HepG2 (cell line): ENCODE results near the gene CRLF1. TPM values are rescaled to one million over a fixed set of nuclear protein-coding genes. Genes with fewer than 3 reads are reported as not detected.

ENCODE experiments used
- ATAC-seq: fragments of 200-7000 bp; cut with Tn5 transposase; 3 replicates; pipeline ENCODE4 v1.9.1; 2020; ENCODE audit warnings: mild to moderate bottlenecking, moderate library complexity
- BruUV-seq: library from RNA; stranded (reverse); fragments of 400-500 nt; replicated peaks from 2 replicates; lab custom pipeline; 2021; lab: Mats Ljungman, UMichigan
- CTCF ChIA-PET: fragments of 300-600 bp; formaldehyde crosslinking; extraction: SDS; loops from one replicate; lab custom pipeline; 2021; ENCODE audit warnings: low total read pairs, inconsistent platforms, low intra/inter-chr PET ratio; lab: Yijun Ruan, JAX
- POLR2A ChIA-PET: fragments of 350-600 bp; sonication (Branson Sonifier 250); formaldehyde crosslinking; loops from one replicate; lab custom pipeline; 2020; ENCODE audit warnings: antibody characterized with exemption, inconsistent platforms; lab: Yijun Ruan, JAX
- DNase-seq: peaks from one replicate; pipeline ENCODE4 v3.0.0-alpha.2; 2015; ENCODE audit warnings: low spot score
- FAIRE-seq: peaks from 3 replicates; lab custom pipeline; 2011; peaks lifted over from hg19 to GRCh38; lab: Jason Lieb, UNC
- H2AFZ ChIP-seq: one replicate; pipeline ENCODE4 v1.6.1; 2011; ENCODE audit warnings: low read length, inconsistent platforms
- H3K27ac ChIP-seq: fragments of 300-600 bp; 3 replicates; pipeline ENCODE4 v1.8.0; 2011; ENCODE audit warnings: mixed run types, mild to moderate bottlenecking, mixed read lengths, low read length, inconsistent platforms; ENCODE audit not compliant: insufficient read depth; ENCODE audit errors: extremely low read length
- H3K27me3 ChIP-seq, 2 experiments: fragments of 200-600 bp in 1 of 2; 2 replicates in 1 of 2; 3 replicates in 1 of 2; pipeline versions ENCODE4 v1.6.0 to v1.8.0; 2011; ENCODE audit warnings: low read length in 2 of 2, mild to moderate bottlenecking in 2 of 2, moderate library complexity in 2 of 2, inconsistent platforms in 1 of 2; ENCODE audit not compliant: insufficient read depth in 2 of 2, control insufficient read depth in 1 of 2
- H3K36me3 ChIP-seq, 2 experiments: fragments of 200-600 bp in 1 of 2; replicated peaks in 1 of 2; 2 replicates in 1 of 2; 3 replicates in 1 of 2; pipeline versions ENCODE4 v1.5.1 to v1.8.0; 2011; ENCODE audit warnings: low read length in 2 of 2, inconsistent platforms in 1 of 2; ENCODE audit not compliant: insufficient read depth in 2 of 2, control insufficient read depth in 1 of 2
- H3K4me1 ChIP-seq: 2 replicates; pipeline ENCODE4 v1.5.1; 2012; ENCODE audit warnings: low read length, inconsistent platforms; ENCODE audit not compliant: insufficient read depth
- H3K4me2 ChIP-seq: 2 replicates; pipeline ENCODE4 v1.6.0; 2011; ENCODE audit warnings: low read depth, low read length, inconsistent platforms
- H3K4me3 ChIP-seq, 3 experiments: fragments of 200-600 bp in 1 of 3; sonication (generic), shearing (Covaris generic) in 1 of 3; replicated peaks in 1 of 3; 2 replicates each; pipeline ENCODE4 v1.5.1; 2011 to 2016; ENCODE audit warnings: low read length in 3 of 3, inconsistent platforms in 2 of 3, low read depth in 2 of 3, mild to moderate bottlenecking in 2 of 3, control low read depth in 1 of 3, mixed read lengths in 1 of 3; ENCODE audit not compliant: insufficient read depth in 1 of 3
- H3K79me2 ChIP-seq: one replicate; pipeline ENCODE4 v1.6.1; 2011; ENCODE audit warnings: low read length, inconsistent platforms; ENCODE audit not compliant: insufficient read depth
- H3K9ac ChIP-seq: 2 replicates; pipeline ENCODE4 v1.6.0; 2011; ENCODE audit warnings: mild to moderate bottlenecking, low read depth, low read length, inconsistent platforms; ENCODE audit not compliant: insufficient read depth
- H3K9me3 ChIP-seq: 2 replicates; pipeline ENCODE4 v1.5.1; 2012; ENCODE audit warnings: mild to moderate bottlenecking, low read length
- H4K20me1 ChIP-seq: 2 replicates; pipeline ENCODE4 v1.6.0; 2011; ENCODE audit warnings: inconsistent platforms, mild to moderate bottlenecking, low read length, moderate library complexity; ENCODE audit not compliant: insufficient read depth
- NFYB ChIP-seq: sonication (generic); formaldehyde crosslinking; IDR thresholded peaks from 2 replicates; pipeline ENCODE4 v1.4.0; 2020; ENCODE audit warnings: missing genetic modification reagents
- PCBP2 ChIP-seq: fragments of 200-400 bp; formaldehyde crosslinking; optimal IDR thresholded peaks from 2 replicates; pipeline ENCODE3; 2018; ENCODE audit warnings: low read length, low read depth; ENCODE audit not compliant: poor library complexity, severe bottlenecking
- PHB2 ChIP-seq: fragments of 450-650 bp; IDR thresholded peaks from 2 replicates; pipeline ENCODE4 v1.6.1; 2018; ENCODE audit not compliant: partially characterized antibody
- ZNF12 ChIP-seq: sonication (generic); formaldehyde crosslinking; IDR thresholded peaks from 2 replicates; pipeline ENCODE4 v1.5.0; 2020; ENCODE audit warnings: missing genetic modification reagents
- ZNF557 ChIP-seq: sonication (generic); formaldehyde crosslinking; IDR thresholded peaks from 2 replicates; pipeline ENCODE4 v1.4.0; 2020; ENCODE audit warnings: missing genetic modification reagents
- ZNF816 ChIP-seq: sonication (generic); formaldehyde crosslinking; IDR thresholded peaks from 2 replicates; pipeline ENCODE4 v1.8.0; 2022; ENCODE audit warnings: missing genetic modification reagents, mild to moderate bottlenecking, borderline replicate concordance
- WGBS: methylation state at CpG from one replicate; pipeline ENCODE4 v1.1.6; 2017; ENCODE audit warnings: low lambda C conversion rate; 5-methylcytosine and 5-hydroxymethylcytosine counted together
- in situ Hi-C: cut with HindIII; loops from 2 replicates; pipeline ENCODE4 v1.10.0; 2017; ENCODE audit warnings: low pct_unique_long_range_greater_than_20kb; ENCODE audit not compliant: extremely low pct_ligation_motif_present
- intact Hi-C: fragments of 100-400 bp; cut with micrococcal nuclease; formaldehyde crosslinking; loops from one replicate; pipeline ENCODE4 v1.10.0; 2022; ENCODE audit not compliant: unreplicated experiment
- polyA plus RNA-seq, 8 experiments: library from polyadenylated mRNA; depleted of rRNA in 3 of 8; stranded (reverse) in 7 of 8; unstranded in 1 of 8; fragments of >200 nt; fragmentation: Illumina TruSeq in 4 of 8; extraction: Trizol in 4 of 8; gene quantifications; 2 replicates each; pipeline versions ENCODE4 v1.2.1 to v1.2.3, GENCODE V29; 2011 to 2016; ENCODE audit warnings: low read depth in 4 of 8, missing spikeins in 1 of 8, mixed read lengths in 1 of 8; ENCODE audit not compliant: insufficient read depth in 1 of 8
- total RNA-seq, 5 experiments: library from RNA; depleted of rRNA; stranded (reverse); fragments of >200 nt; fragmentation: Illumina TruSeq; extraction: Trizol; gene quantifications; 2 replicates each; pipeline ENCODE4 v1.2.3, GENCODE V29; 2016; ENCODE audit warnings: low read depth in 1 of 5
- TF ChIP-seq, protein P1 (sequence below): sonication (generic); formaldehyde crosslinking; IDR thresholded peaks from 2 replicates; pipeline ENCODE4 v1.4.0; 2020; ENCODE audit warnings: missing genetic modification reagents, borderline replicate concordance
- TF ChIP-seq, protein P2 (sequence below): sonication (generic); formaldehyde crosslinking; IDR thresholded peaks from 2 replicates; pipeline ENCODE4 v1.5.0; 2020; ENCODE audit warnings: missing genetic modification reagents

The CRLF1 gene
- total and polyA plus RNA-seq, 2 of the 13 experiments (the other 11 are each of a cell fraction or from before 2014, with no cell fraction given) = 217 to 296 TPM

DNA sequence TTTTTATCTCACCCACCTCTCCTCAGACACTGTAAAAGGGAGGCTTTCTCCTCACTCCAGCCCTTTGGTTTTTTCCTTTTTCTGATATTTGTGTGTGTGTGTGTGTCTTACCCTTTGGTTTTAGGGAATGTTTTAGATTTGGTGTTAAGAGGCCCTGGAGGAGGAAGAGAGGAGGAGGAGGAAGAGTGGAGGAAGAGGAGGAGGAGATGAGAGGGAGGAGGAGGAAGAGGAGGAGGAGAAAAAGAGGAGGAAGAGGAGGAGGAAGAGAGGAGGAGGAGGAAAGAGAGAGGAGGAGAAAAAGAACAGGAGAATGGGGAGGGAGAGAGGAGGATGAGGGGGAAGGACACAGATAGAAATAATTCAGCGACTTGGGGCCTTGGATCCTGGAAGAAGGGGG lies 40.8 kb upstream of the CRLF1 start:
- intact Hi-C loops = no loop called here
- no peak overlapping the region for H3K27ac ChIP-seq
- 94% methylated on average over 1 of the region's 1 CpG for WGBS
- ATAC-seq (no peak), FAIRE-seq (no peak), DNase-seq (no peak)
- H2AFZ ChIP-seq = no peak overlapping the region
- no peaks in the 10 kb centered on the region; a peak in 1 of 5 replicates for H3K36me3 ChIP-seq
- POLR2A ChIA-PET = no interaction called here
- CTCF ChIA-PET = no interaction called here
- TF ChIP-seq ZNF557 (CRISPR knock-in tag) (no peak), NFYB (CRISPR knock-in tag) (no peak)
- H3K9me3 ChIP-seq = no peaks in the 10 kb centered on the region
- peaks cover 10% of the 10 kb centered on the region; the same call in 1 of the 2 replicates for H3K4me1 ChIP-seq
- in situ Hi-C loops = no loop called here
- no peaks in the 10 kb centered on the region for H3K27me3 ChIP-seq
- no TSS peak for BruUV-seq
- H3K79me2 ChIP-seq = peaks cover 8% of the 10 kb centered on the region
- no peak overlapping the region for H3K4me3 ChIP-seq
- H4K20me1 ChIP-seq = no peaks in the 10 kb centered on the region
- H3K4me2 ChIP-seq = no peak overlapping the region
- H3K9ac ChIP-seq = no peak overlapping the region

- H3K4me2 ChIP-seq = no peak overlapping the region
- ChIA-PET CTCF (no interaction called here), POLR2A (no interaction called here)
- no peaks in the 10 kb centered on the region for H4K20me1 ChIP-seq
- H3K79me2 ChIP-seq = peaks cover 8% of the 10 kb centered on the region
- ATAC-seq = no peak
- intact Hi-C loops = no loop called here
- H3K27ac ChIP-seq = no peak overlapping the region
- no peaks in the 10 kb centered on the region for H3K9me3 ChIP-seq
- DNase-seq = no peak
- no peaks in the 10 kb centered on the region for H3K27me3 ChIP-seq
- H3K4me3 ChIP-seq = no peak overlapping the region
- no TSS peak for BruUV-seq
- H3K4me1 ChIP-seq = peaks cover 10% of the 10 kb centered on the region; the same call in 1 of the 2 replicates
- no peak overlapping the region for H3K9ac ChIP-seq
- no peak for FAIRE-seq
- H2AFZ ChIP-seq = no peak overlapping the region
- 98% methylated on average over 31 of the region's 34 CpGs for WGBS
- no peaks in the 10 kb centered on the region; a peak in 1 of 5 replicates for H3K36me3 ChIP-seq
- in situ Hi-C loops = no loop called here
- TF ChIP-seq, protein P1, sequence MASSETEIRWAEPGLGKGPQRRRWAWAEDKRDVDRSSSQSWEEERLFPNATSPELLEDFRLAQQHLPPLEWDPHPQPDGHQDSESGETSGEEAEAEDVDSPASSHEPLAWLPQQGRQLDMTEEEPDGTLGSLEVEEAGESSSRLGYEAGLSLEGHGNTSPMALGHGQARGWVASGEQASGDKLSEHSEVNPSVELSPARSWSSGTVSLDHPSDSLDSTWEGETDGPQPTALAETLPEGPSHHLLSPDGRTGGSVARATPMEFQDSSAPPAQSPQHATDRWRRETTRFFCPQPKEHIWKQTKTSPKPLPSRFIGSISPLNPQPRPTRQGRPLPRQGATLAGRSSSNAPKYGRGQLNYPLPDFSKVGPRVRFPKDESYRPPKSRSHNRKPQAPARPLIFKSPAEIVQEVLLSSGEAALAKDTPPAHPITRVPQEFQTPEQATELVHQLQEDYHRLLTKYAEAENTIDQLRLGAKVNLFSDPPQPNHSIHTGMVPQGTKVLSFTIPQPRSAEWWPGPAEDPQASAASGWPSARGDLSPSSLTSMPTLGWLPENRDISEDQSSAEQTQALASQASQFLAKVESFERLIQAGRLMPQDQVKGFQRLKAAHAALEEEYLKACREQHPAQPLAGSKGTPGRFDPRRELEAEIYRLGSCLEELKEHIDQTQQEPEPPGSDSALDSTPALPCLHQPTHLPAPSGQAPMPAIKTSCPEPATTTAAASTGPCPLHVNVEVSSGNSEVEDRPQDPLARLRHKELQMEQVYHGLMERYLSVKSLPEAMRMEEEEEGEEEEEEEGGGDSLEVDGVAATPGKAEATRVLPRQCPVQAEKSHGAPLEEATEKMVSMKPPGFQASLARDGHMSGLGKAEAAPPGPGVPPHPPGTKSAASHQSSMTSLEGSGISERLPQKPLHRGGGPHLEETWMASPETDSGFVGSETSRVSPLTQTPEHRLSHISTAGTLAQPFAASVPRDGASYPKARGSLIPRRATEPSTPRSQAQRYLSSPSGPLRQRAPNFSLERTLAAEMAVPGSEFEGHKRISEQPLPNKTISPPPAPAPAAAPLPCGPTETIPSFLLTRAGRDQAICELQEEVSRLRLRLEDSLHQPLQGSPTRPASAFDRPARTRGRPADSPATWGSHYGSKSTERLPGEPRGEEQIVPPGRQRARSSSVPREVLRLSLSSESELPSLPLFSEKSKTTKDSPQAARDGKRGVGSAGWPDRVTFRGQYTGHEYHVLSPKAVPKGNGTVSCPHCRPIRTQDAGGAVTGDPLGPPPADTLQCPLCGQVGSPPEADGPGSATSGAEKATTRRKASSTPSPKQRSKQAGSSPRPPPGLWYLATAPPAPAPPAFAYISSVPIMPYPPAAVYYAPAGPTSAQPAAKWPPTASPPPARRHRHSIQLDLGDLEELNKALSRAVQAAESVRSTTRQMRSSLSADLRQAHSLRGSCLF (CRISPR knock-in tag) = no peak
- TF ChIP-seq ZNF816 (CRISPR knock-in tag) = no peak
- TF ChIP-seq, protein P2, sequence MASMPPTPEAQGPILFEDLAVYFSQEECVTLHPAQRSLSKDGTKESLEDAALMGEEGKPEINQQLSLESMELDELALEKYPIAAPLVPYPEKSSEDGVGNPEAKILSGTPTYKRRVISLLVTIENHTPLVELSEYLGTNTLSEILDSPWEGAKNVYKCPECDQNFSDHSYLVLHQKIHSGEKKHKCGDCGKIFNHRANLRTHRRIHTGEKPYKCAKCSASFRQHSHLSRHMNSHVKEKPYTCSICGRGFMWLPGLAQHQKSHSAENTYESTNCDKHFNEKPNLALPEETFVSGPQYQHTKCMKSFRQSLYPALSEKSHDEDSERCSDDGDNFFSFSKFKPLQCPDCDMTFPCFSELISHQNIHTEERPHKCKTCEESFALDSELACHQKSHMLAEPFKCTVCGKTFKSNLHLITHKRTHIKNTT (CRISPR knock-in tag) = no peak
- no peak for TF ChIP-seq ZNF12
- TF ChIP-seq PHB2 = no peak
- TF ChIP-seq PCBP2 = no peak
These were observed 40.2 kb upstream of the CRLF1 start for GRCh38 chr19:18646535-18647370.
